ENCODE data around the gene LSM14A. TPM values are rescaled to one million over a fixed set of nuclear protein-coding genes. Genes with fewer than 3 reads are reported as not detected.

The LSM14A gene
- total RNA-seq, 1 experiment from 2014 or later, result 199 TPM

DNA sequence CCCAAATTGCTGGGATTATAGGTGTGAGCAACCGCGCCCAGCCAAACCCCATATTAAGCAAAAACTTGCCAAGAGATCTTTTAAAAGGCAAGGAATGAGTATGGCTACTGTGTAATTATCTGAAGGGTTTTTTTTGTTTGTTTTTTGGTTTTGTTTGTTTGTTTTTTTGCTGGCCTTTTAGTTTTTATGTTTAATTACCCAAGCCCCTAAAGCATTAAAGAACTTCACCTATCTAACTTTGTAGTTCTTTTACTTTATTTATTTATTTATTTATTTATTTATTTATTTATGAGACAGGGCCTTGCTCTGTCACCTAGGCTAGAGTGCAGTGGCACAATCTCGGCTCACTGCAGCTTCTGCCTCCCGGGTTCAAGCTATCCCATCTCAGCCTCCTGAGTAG lies 41.7 kb downstream of the LSM14A start:
- no peak overlapping the region for H2BK12ac ChIP-seq (ENCODE audit: insufficient read length, low read depth, low read length)

More for the DNA sequence above, 41.7 kb downstream of the LSM14A start:
- Mint-ChIP-seq H3K36me3 (ENCODE audit: insufficient read depth in 1 of 3, low read depth in 3 of 3) (peaks cover 21 to 67% (median 56%) of the 10 kb centered on the region in 3 experiments; a peak in 6 of 7 replicates), H3K27ac (peak overlapping the region in 2 of 3 experiments; percentile 47 to 68; a peak in 2 of 7 replicates), H3K9me3 (no peaks in the 10 kb centered on the region), H3K4me1 (no peaks in the 10 kb centered on the region), H3K27me3 (ENCODE audit: low read depth) (no peaks in the 10 kb centered on the region), H3K4me3 (no peak overlapping the region)
- no CpG with 5 or more reads among the region's 4 CpGs for WGBS (ENCODE audit: extremely low coverage, insufficient read length, low lambda C conversion rate)
- Histone ChIP-seq H3T11ph (ENCODE audit: low read length) (no peak overlapping the region), H2AK5ac (ENCODE audit: insufficient read length, low read length) (no peak overlapping the region), H2BK20ac (ENCODE audit: low read depth, low read length, poor library complexity, severe bottlenecking) (no peak overlapping the region), H3K79me1 (ENCODE audit: insufficient read depth, low read depth, low read length, poor library complexity, severe bottlenecking) (no peaks in the 10 kb centered on the region), H4K20me1 (ENCODE audit: control insufficient read depth, insufficient read depth, insufficient read length) (no peaks in the 10 kb centered on the region), H3K14ac (ENCODE audit: insufficient read depth, low read length) (no peak overlapping the region), H3K18ac (ENCODE audit: insufficient read length, low read depth, low read length) (no peak overlapping the region), H2AFZ (ENCODE audit: low read length) (no peak overlapping the region), H3K23me2 (ENCODE audit: insufficient read length, low read depth, low read length, poor library complexity, severe bottlenecking) (no peaks in the 10 kb centered on the region), H3K4me1 (ENCODE audit: insufficient read depth, low read length) (no peaks in the 10 kb centered on the region), H2BK120ac (ENCODE audit: low read depth, low read length, poor library complexity, severe bottlenecking) (no peak overlapping the region), H2BK5ac (ENCODE audit: insufficient read length, low read length) (no peak overlapping the region), H3K23ac (ENCODE audit: insufficient read length, low read depth, low read length) (no peak overlapping the region), H3K4me2 (ENCODE audit: insufficient read depth, insufficient read length, low read length) (no peak overlapping the region), H2BK15ac (ENCODE audit: low read depth, low read length) (no peak overlapping the region), H3K9ac (ENCODE audit: extremely low read depth, insufficient read length, low read length) (no peak overlapping the region), H3K56ac (ENCODE audit: insufficient read length, low read depth, low read length) (no peak overlapping the region), H3K9me3 (ENCODE audit: control insufficient read depth, low read depth, low read length) (no peaks in the 10 kb centered on the region), H3K79me2 (ENCODE audit: insufficient read depth, low read length) (no peaks in the 10 kb centered on the region), H4K5ac (ENCODE audit: insufficient read length, low read depth, low read length) (no peak overlapping the region), H3K27ac (ENCODE audit: insufficient read length, low read depth, low read length) (no peak overlapping the region), H4K91ac (ENCODE audit: insufficient read length, low read depth, low read length) (no peak overlapping the region), H3K4ac (ENCODE audit: low read depth, low read length) (no peak overlapping the region), H3K27me3 (ENCODE audit: insufficient read depth, low read length) (no peaks in the 10 kb centered on the region), H4K8ac (replicated peaks; ENCODE audit: insufficient read length, low read depth, low read length) (no peak overlapping the region)
- TF ChIP-seq, protein P1, sequence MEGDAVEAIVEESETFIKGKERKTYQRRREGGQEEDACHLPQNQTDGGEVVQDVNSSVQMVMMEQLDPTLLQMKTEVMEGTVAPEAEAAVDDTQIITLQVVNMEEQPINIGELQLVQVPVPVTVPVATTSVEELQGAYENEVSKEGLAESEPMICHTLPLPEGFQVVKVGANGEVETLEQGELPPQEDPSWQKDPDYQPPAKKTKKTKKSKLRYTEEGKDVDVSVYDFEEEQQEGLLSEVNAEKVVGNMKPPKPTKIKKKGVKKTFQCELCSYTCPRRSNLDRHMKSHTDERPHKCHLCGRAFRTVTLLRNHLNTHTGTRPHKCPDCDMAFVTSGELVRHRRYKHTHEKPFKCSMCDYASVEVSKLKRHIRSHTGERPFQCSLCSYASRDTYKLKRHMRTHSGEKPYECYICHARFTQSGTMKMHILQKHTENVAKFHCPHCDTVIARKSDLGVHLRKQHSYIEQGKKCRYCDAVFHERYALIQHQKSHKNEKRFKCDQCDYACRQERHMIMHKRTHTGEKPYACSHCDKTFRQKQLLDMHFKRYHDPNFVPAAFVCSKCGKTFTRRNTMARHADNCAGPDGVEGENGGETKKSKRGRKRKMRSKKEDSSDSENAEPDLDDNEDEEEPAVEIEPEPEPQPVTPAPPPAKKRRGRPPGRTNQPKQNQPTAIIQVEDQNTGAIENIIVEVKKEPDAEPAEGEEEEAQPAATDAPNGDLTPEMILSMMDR (conservative IDR thresholded peaks at IDR 0.05), result no peak
- DNase-seq, result no peak

Measured in H9 (cell line).